ENCODE results near the gene MOCS1. TPM values are rescaled to one million over a fixed set of nuclear protein-coding genes. Genes with fewer than 3 reads are reported as not detected.

MOCS1 gene
- total and polyA plus RNA-seq, 4 donors, result 14.0 to 39.0 (median 27.5) TPM

DNA sequence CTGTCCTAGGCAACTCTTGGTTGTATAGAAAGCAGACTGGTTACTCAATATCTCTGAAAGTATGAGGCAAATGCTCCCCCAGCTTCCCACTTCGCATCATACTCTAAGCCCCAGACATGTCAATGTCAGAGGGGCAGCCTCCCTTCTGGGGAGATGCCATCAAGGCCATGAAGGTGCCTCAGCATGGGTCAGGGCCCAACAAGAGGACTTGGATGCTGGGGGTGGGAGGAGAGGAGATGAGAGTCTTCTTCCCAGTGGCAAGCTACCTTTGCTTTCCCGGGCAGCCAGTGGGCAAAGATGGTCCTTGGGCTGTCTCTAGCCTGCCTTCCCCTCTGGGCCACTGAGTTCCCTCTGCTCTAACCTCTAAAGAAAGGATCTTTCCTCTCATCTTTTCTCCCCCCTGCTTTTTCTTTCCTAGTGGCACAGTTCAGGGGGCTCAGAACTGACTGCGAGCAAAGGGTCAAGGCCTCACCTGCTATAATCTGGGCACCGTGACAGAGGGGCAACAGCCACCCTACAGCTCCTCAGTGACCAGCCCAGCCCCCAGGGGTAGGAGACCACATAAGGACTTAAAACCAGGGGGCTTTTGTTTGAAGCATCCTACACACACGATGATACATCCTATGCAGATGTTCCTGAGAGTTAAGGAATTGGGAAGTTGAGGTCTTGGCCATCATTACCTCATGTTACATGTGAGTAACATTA lies 26.2 kb downstream of the MOCS1 start:
- WGBS, 2 donors, result 88 to 90% methylated on average over 5 of the region's 5 CpGs
- H3K36me3 ChIP-seq (ENCODE audit: control insufficient read depth in 1 of 2, insufficient read depth in 2 of 2, low read length in 1 of 2), result peaks cover 1 to 2% of the 10 kb centered on the region in 2 donors
- peak in 1 of 2 donors; percentile 4 for DNase-seq

GRCh38 chr6:39906318-39906761 lies 27.9 kb downstream of the MOCS1 start:
- H3K4me3 ChIP-seq (ENCODE audit: low read length in 2 of 2), result no peak overlapping the region
- no peaks in the 10 kb centered on the region for H3K27me3 ChIP-seq (ENCODE audit: control insufficient read depth in 1 of 2, insufficient read depth in 2 of 2, low read length in 1 of 2)
- WGBS, 2 donors, result 78% methylated on average over 13 of the region's 13 CpGs
- DNase-seq (peak in 1 of 2 donors; percentile 46), ATAC-seq (ENCODE audit: low FRiP score) (no peak)
- no peaks in the 10 kb centered on the region for H3K4me1 ChIP-seq (ENCODE audit: control insufficient read depth in 1 of 2, insufficient read depth in 2 of 2, low read length in 2 of 2)
- no peak overlapping the region for H3K27ac ChIP-seq (ENCODE audit: low read depth in 1 of 2, low read length in 2 of 2)
- intact Hi-C loops (cut with DNase I), result no loop called here
- H3K36me3 ChIP-seq (ENCODE audit: control insufficient read depth in 1 of 2, insufficient read depth in 2 of 2, low read length in 1 of 2), result peaks cover 0 to 2% of the 10 kb centered on the region in 2 donors
- no peaks in the 10 kb centered on the region for H3K9me3 ChIP-seq (ENCODE audit: control insufficient read depth, low read length)

More for the DNA sequence above, 26.2 kb downstream of the MOCS1 start:
- no peak overlapping the region for H3K27ac ChIP-seq (ENCODE audit: low read depth in 1 of 2, low read length in 2 of 2)
- H3K9me3 ChIP-seq (ENCODE audit: control insufficient read depth, low read length), result no peaks in the 10 kb centered on the region
- no peaks in the 10 kb centered on the region for H3K27me3 ChIP-seq (ENCODE audit: control insufficient read depth in 1 of 2, insufficient read depth in 2 of 2, low read length in 1 of 2)
- ATAC-seq (ENCODE audit: low FRiP score), result no peak
- H3K4me3 ChIP-seq (ENCODE audit: low read length in 2 of 2), result no peak overlapping the region
- H3K4me1 ChIP-seq (ENCODE audit: control insufficient read depth in 1 of 2, insufficient read depth in 2 of 2, low read length in 2 of 2), result no peaks in the 10 kb centered on the region
- intact Hi-C loops (cut with DNase I), result no loop called here

- 65 to 68% methylated on average over 4 of the region's 4 CpGs for WGBS, 2 donors
- Histone ChIP-seq H3K4me1 (ENCODE audit: control insufficient read depth in 1 of 2, insufficient read depth in 2 of 2, low read length in 2 of 2) (no peaks in the 10 kb centered on the region), H3K9me3 (ENCODE audit: control insufficient read depth, low read length) (no peaks in the 10 kb centered on the region), H3K4me3 (ENCODE audit: low read length in 2 of 2) (no peak overlapping the region), H3K36me3 (ENCODE audit: control insufficient read depth in 1 of 2, insufficient read depth in 2 of 2, low read length in 1 of 2) (peaks cover 0 to 1% of the 10 kb centered on the region in 2 donors), H3K27me3 (ENCODE audit: control insufficient read depth in 1 of 2, insufficient read depth in 2 of 2, low read length in 1 of 2) (no peaks in the 10 kb centered on the region), H3K27ac (ENCODE audit: low read depth in 1 of 2, low read length in 2 of 2) (no peak overlapping the region)
- peak in 1 of 2 donors; percentile 7 for DNase-seq
- ATAC-seq (ENCODE audit: low FRiP score), result no peak
- intact Hi-C loops (cut with DNase I), result no loop called here
Observed at GRCh38 chr6:39905640-39905975, 28.7 kb downstream of the MOCS1 start.

DNA sequence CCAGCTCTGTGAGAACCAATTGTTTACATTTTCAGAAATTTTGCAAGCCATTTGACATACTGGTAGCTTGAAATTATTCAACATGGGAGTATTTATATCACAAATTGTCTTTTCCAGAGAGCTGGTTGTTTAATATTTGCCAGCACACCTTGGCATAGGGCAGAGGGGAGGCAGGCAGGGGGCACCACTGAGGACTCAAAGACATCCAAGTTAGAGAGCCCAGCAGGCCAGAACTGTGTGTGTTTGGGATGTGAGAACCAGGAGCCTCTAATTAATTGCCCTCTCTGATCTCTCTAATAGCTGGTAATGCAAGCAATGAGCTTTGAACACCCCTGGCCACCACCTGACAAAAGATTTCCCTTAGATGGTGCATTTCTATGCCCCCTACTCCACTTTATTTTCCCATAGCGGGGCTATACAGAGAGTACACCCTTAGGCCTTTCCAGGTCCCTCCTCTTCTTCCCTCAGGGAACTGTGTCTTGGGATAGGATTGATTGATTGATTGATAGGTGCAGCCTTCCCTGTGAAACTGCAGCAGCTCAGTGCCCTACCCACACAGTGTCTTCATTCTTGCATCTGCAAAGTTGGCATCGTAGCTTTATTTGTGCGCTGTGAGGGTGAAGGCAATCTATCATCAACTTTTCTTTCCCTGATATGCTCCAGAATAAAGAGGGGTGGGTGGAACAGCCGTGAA lies 29.2 kb downstream of the MOCS1 start:
- H3K27ac ChIP-seq (ENCODE audit: low read depth in 1 of 2, low read length in 2 of 2), result no peak overlapping the region

GRCh38 chr6:39903656-39904055 lies 30.6 kb downstream of the MOCS1 start:
- no peaks in the 10 kb centered on the region for H3K27me3 ChIP-seq (ENCODE audit: control insufficient read depth in 1 of 2, insufficient read depth in 2 of 2, low read length in 1 of 2)
- DNase-seq (peak in 1 of 2 donors; percentile 37), ATAC-seq (ENCODE audit: low FRiP score) (no peak)
- WGBS, 2 donors, result 69 to 78% methylated on average over 6 of the region's 6 CpGs
- H3K27ac ChIP-seq (ENCODE audit: low read depth in 1 of 2, low read length in 2 of 2), result no peak overlapping the region
- H3K36me3 ChIP-seq (ENCODE audit: control insufficient read depth in 1 of 2, insufficient read depth in 2 of 2, low read length in 1 of 2), result peaks cover 4 to 5% of the 10 kb centered on the region in 2 donors
- intact Hi-C loops (cut with DNase I), result no loop called here
- H3K9me3 ChIP-seq (ENCODE audit: control insufficient read depth, low read length), result no peaks in the 10 kb centered on the region
- no peaks in the 10 kb centered on the region for H3K4me1 ChIP-seq (ENCODE audit: control insufficient read depth in 1 of 2, insufficient read depth in 2 of 2, low read length in 2 of 2)
- no peak overlapping the region for H3K4me3 ChIP-seq (ENCODE audit: low read length in 2 of 2)

More for the DNA sequence above, 29.2 kb downstream of the MOCS1 start:
- no peaks in the 10 kb centered on the region for H3K4me1 ChIP-seq (ENCODE audit: control insufficient read depth in 1 of 2, insufficient read depth in 2 of 2, low read length in 2 of 2)
- no peaks in the 10 kb centered on the region for H3K9me3 ChIP-seq (ENCODE audit: control insufficient read depth, low read length)
- peaks cover 0 to 5% of the 10 kb centered on the region in 2 donors for H3K36me3 ChIP-seq (ENCODE audit: control insufficient read depth in 1 of 2, insufficient read depth in 2 of 2, low read length in 1 of 2)
- 35 to 45% methylated on average over 4 of the region's 4 CpGs for WGBS, 2 donors
- H3K27me3 ChIP-seq (ENCODE audit: control insufficient read depth in 1 of 2, insufficient read depth in 2 of 2, low read length in 1 of 2), result no peaks in the 10 kb centered on the region
- H3K4me3 ChIP-seq (ENCODE audit: low read length in 2 of 2), result no peak overlapping the region
- DNase-seq, result no peak
- intact Hi-C loops (cut with DNase I), result no loop called here
- ATAC-seq (ENCODE audit: low FRiP score), result no peak

DNA sequence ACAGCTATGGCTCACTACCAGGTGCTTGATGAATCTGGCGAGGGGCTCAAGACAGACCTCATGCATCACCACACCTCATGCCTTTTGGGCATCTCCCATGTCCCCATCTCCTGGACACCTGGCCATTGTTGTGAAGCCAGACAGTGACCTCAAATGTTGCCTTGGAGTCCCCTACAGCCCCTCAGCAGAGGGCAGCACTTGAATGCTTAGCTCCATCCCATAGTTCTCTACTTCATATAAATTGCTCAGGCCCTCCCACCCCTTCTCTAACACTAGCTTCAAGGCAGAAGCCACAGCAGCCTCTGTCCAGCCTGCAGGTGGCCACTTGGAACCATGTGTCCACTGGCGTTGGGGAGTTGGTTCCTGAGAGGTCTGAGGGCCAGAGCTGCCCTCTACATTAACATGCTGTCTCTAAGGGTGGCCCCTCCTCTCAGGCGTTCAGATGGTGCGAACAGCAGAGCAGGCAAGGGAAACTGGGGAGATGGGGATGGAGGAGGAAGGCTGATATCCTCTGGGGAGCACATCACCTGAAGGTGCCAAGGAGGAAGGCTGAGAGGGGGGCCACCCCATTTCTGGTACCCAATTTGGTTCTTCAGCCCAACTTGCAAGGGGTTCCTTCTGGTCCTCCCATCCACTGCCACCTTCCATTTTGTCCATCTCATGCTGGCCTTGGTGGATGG lies 31.3 kb downstream of the MOCS1 start:
- ATAC-seq (ENCODE audit: low FRiP score) (no peak), DNase-seq (peak in 1 of 2 donors; percentile 29)
- intact Hi-C loops (cut with DNase I), result no loop called here
- H3K9me3 ChIP-seq (ENCODE audit: control insufficient read depth, low read length), result no peaks in the 10 kb centered on the region
- no peak overlapping the region for H3K4me3 ChIP-seq (ENCODE audit: low read length in 2 of 2)
- 80 to 89% methylated on average over 4 of the region's 4 CpGs for WGBS, 2 donors
- H3K4me1 ChIP-seq (ENCODE audit: control insufficient read depth in 1 of 2, insufficient read depth in 2 of 2, low read length in 2 of 2), result no peaks in the 10 kb centered on the region
- H3K27ac ChIP-seq (ENCODE audit: low read depth in 1 of 2, low read length in 2 of 2), result no peak overlapping the region
- H3K36me3 ChIP-seq (ENCODE audit: control insufficient read depth in 1 of 2, insufficient read depth in 2 of 2, low read length in 1 of 2), result peaks cover 5% of the 10 kb centered on the region in 2 donors
- no peaks in the 10 kb centered on the region for H3K27me3 ChIP-seq (ENCODE audit: control insufficient read depth in 1 of 2, insufficient read depth in 2 of 2, low read length in 1 of 2)

GRCh38 chr6:39902136-39902535 lies 32.1 kb downstream of the MOCS1 start:
- H3K9me3 ChIP-seq (ENCODE audit: control insufficient read depth, low read length), result no peaks in the 10 kb centered on the region
- ATAC-seq (ENCODE audit: low FRiP score) (peak; percentile 26), DNase-seq (no peak)
- 82 to 87% methylated on average over 2 of the region's 2 CpGs for WGBS, 2 donors
- no peaks in the 10 kb centered on the region for H3K27me3 ChIP-seq (ENCODE audit: control insufficient read depth in 1 of 2, insufficient read depth in 2 of 2, low read length in 1 of 2)
- H3K4me3 ChIP-seq (ENCODE audit: low read length in 2 of 2), result no peak overlapping the region
- intact Hi-C loops (cut with DNase I), result no loop called here
- no peaks in the 10 kb centered on the region for H3K4me1 ChIP-seq (ENCODE audit: control insufficient read depth in 1 of 2, insufficient read depth in 2 of 2, low read length in 2 of 2)
- H3K36me3 ChIP-seq (ENCODE audit: control insufficient read depth in 1 of 2, insufficient read depth in 2 of 2, low read length in 1 of 2), result peaks cover 5% of the 10 kb centered on the region in 2 donors
- no peak overlapping the region for H3K27ac ChIP-seq (ENCODE audit: low read depth in 1 of 2, low read length in 2 of 2)

DNA sequence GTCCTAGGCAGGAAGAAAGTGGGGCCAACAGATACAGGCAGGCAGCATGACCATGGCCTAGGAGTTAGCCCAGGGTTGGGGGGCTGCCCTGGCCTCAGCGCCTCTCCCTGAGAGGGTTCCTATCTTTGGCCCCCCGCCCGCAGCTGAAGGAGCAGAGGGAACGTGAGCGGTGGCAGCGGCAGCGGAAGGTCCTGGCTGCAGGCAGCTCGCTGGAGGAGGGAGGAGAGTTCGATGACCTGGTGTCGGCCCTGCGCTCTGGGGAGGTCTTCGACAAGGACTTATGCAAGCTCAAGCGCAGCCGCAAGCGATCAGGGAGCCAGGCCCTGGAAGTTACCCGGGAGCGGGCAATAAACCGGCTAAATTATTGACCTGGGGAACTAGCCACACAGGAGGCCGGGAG lies 32.6 kb downstream of the MOCS1 start:
- Histone ChIP-seq H3K27ac (ENCODE audit: low read depth in 1 of 2, low read length in 2 of 2) (no peak overlapping the region), H3K36me3 (ENCODE audit: control insufficient read depth in 1 of 2, insufficient read depth in 2 of 2, low read length in 1 of 2) (peaks cover 5% of the 10 kb centered on the region in 2 donors), H3K27me3 (ENCODE audit: control insufficient read depth in 1 of 2, insufficient read depth in 2 of 2, low read length in 1 of 2) (no peaks in the 10 kb centered on the region), H3K4me1 (ENCODE audit: control insufficient read depth in 1 of 2, insufficient read depth in 2 of 2, low read length in 2 of 2) (no peaks in the 10 kb centered on the region), H3K9me3 (ENCODE audit: control insufficient read depth, low read length) (no peaks in the 10 kb centered on the region), H3K4me3 (ENCODE audit: low read length in 2 of 2) (no peak overlapping the region)
- ATAC-seq (ENCODE audit: low FRiP score) (peak; percentile 15), DNase-seq (no peak)
- WGBS, 2 donors, result 82 to 85% methylated on average over 19 of the region's 19 CpGs
- intact Hi-C loops (cut with DNase I), result no loop called here
